ENCODE measurements around the gene ATXN2.

DNA sequence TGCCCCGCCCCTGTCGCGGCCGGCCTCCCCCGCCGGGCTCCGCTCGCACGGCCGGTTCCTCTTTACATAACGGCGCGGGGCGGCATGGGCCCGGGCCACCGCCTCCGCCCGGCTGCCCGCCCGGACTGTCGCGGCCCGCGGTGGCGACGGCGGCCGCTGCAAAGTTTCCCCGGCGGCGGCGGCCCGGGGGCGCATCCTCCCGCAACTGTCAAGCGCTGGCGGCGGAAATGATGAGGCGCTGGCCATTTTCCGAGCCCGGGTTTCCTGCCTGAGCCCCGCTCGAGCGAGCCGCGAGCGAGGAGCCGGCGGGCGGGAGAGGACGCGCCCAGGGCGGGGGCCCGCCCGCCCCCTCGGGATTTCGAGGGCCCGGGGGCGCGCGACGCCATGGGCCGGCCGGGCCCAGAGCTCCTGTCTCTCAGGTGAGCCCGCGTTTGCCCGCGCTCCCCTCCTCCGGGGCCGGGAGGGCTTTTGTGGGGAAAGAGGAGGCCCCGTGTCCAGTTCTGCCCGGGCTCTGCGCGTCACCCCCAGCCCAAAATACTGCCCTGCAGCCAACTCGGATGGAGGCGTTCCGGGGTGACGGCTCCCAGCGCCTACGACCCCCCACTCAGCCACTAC lies 193.1 kb downstream of the ATXN2 start, which contains the start of gene SH2B3:
- TF ChIP-seq, protein P1, sequence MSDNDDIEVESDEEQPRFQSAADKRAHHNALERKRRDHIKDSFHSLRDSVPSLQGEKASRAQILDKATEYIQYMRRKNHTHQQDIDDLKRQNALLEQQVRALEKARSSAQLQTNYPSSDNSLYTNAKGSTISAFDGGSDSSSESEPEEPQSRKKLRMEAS (IDR thresholded peaks at IDR 0.05) = no peak
- no peak; the same call in 1 of the 2 replicates for TF ChIP-seq TAF1 (IDR thresholded peaks at IDR 0.05; ENCODE audit: low read depth)
- no peak for TF ChIP-seq FOXM1 (IDR thresholded peaks at IDR 0.05; ENCODE audit: borderline replicate concordance, low read depth)
- TF ChIP-seq, protein P2, sequence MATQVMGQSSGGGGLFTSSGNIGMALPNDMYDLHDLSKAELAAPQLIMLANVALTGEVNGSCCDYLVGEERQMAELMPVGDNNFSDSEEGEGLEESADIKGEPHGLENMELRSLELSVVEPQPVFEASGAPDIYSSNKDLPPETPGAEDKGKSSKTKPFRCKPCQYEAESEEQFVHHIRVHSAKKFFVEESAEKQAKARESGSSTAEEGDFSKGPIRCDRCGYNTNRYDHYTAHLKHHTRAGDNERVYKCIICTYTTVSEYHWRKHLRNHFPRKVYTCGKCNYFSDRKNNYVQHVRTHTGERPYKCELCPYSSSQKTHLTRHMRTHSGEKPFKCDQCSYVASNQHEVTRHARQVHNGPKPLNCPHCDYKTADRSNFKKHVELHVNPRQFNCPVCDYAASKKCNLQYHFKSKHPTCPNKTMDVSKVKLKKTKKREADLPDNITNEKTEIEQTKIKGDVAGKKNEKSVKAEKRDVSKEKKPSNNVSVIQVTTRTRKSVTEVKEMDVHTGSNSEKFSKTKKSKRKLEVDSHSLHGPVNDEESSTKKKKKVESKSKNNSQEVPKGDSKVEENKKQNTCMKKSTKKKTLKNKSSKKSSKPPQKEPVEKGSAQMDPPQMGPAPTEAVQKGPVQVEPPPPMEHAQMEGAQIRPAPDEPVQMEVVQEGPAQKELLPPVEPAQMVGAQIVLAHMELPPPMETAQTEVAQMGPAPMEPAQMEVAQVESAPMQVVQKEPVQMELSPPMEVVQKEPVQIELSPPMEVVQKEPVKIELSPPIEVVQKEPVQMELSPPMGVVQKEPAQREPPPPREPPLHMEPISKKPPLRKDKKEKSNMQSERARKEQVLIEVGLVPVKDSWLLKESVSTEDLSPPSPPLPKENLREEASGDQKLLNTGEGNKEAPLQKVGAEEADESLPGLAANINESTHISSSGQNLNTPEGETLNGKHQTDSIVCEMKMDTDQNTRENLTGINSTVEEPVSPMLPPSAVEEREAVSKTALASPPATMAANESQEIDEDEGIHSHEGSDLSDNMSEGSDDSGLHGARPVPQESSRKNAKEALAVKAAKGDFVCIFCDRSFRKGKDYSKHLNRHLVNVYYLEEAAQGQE (IDR thresholded peaks at IDR 0.05; ENCODE audit: low read depth) = peak; percentile 18; the same call in 1 of the 2 replicates
- no peak for TF ChIP-seq CREB1 (IDR thresholded peaks at IDR 0.05; ENCODE audit: low read depth)
- no peak for TF ChIP-seq EP300 (IDR thresholded peaks at IDR 0.05; ENCODE audit: borderline replicate concordance)
- TF ChIP-seq CEBPB (IDR thresholded peaks at IDR 0.05) = no peak
- no peak for TF ChIP-seq TEAD4 (IDR thresholded peaks at IDR 0.05)
- no peak for TF ChIP-seq TCF12 (IDR thresholded peaks at IDR 0.05; ENCODE audit: low read depth)
- TF ChIP-seq, protein P3, sequence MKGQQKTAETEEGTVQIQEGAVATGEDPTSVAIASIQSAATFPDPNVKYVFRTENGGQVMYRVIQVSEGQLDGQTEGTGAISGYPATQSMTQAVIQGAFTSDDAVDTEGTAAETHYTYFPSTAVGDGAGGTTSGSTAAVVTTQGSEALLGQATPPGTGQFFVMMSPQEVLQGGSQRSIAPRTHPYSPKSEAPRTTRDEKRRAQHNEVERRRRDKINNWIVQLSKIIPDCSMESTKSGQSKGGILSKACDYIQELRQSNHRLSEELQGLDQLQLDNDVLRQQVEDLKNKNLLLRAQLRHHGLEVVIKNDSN (IDR thresholded peaks at IDR 0.05) = no peak

All from Ishikawa (cell line).